ENCODE results near the gene FRMPD1.

Gene FRMPD1

DNA sequence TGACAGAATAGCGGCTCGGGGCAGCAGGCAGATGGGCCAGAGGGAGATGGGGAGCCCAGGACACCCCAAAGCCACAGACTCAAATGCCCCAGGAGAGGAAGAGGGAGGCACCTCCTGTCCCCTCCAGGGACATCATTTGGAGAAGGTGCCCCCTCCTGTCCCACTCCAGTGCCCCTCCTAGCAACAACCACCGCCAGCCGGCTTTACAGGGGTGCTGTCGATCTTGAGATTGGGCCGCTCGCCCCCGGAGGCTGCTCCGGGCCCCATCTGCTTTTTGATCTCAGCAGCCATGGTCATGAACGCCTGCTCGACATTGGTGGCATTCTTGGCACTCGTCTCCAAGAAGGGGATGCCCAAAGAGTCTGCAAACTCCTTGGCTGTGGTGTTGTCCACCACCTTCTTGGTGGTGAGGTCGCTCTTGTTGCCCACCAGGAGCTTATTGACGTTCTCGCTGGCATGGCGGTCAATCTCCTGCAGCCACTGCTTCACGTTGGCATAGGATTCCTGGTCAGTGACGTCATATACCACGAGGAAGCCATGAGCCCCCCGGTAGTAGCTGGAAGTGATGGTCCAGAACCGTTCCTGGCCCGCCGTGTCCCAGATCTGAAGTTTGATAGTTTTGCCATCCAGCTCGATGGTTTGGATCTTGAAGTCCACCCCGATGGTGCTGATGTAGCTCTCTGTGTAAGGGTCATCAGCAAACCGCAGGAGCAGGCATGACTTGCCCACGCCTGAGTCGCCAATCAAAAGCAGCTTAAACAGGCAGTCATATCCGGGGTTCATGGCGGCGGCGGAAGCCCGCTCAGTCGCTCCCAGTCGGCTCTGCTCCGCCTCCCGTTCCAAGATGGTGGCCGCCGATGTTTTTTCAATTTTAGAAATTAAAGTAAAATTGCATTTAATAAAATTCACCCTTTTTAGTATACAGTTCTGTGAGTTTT lies 14.0 kb upstream of the FRMPD1 start:
- no peak for DNase-seq

DNA sequence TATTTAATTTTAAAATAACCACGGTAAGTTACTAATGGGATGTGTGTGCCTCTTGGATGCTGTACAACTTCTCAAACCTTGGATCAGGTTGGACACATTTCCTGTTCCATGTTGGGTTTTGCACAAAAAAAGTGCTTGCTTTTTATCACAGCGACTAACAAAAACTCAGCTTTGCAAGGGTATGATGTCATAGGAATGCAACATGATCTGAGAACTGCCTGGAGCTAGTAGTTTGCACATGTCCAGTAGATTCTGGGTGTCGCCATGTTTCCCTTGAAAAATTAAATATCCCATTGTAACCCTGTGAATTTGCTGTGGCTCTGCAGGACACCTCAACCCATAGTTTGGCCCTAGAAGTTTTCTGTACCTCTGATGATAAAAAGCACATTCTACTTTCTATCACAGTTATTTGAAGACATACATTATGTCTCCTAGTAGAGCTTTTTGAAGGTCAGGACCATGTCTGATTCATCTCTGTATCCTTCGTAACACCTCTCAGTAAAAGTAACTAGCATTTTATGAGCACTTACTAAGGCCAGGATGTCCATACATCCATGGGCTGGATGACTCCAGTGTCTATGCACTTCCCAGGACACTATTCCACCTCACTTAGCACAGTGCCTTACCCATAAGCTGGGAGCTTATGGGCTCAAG lies 11.5 kb upstream of the FRMPD1 start:
- DNase-seq = no peak

- DNase-seq = no peak
Measured at GRCh38 chr9:37639841-37640240, 10.9 kb upstream of the FRMPD1 start.

DNA sequence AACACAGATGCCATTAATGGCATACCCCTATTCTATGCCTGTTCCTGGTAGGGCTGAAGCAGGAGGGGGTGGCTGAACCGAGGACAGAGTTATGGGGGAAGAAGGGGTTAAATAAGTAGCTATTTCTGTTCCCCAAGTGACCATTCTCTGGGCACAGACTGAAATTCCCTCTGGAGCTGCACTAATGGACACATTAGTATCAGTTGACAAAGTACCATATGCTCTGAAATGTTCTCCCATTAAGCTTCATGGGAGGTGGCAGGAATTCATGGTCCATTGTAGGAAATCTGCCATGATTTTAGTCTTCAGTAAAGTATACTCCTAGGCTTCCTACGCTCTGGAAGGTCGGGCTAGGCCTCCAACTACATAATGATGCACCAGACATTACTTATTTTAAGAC lies 10.5 kb upstream of the FRMPD1 start:
- DNase-seq = no peak

DNA sequence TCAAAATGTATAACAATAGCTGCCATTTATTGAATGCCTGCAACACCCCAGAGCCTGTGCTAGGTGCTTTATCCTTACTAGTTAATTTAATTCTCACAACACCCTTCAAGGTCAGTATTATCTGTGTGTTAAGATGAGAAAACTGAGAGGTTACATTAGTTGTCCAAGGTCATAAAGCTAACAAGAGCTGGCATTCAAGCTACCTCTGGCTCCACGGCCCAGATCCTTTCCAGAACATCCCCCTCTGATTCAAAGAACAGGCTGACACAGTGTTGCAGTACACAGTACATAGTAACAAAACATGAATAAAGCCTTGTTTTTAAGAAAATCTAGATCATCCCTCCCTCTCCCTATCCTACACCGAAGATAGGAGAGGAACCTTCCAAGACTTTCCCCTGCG lies 9.4 kb upstream of the FRMPD1 start:
- DNase-seq = no peak

- no peak for DNase-seq
Measured at GRCh38 chr9:37643214-37643613, 7.5 kb upstream of the FRMPD1 start.

DNA sequence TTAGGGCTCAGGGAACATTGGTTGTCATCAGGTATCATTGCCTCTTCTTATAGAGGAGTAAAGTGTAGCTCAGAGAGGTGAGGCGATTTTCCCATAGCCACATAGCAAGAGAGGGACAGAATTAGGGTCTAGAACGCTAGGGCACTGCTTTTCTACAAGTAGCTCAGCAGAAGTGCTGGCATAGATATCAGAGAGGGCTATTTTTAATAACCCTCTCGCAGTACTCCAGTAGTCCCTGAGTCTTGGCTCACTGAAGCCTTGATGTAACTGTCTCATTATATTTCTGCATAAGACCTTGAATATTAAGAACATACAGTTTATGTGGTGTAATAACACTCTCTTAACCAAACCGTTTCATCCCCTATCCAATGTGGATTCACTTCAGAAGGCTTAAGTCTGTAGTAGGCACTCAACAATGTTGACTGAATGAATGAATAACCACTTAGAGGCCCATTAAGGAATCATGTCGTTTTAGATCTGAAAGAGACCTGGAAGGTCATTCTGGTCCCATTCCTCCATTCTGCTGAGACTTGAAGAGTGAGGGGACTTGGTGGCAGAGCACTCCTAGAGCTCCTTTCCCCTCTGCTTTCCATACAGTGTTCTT lies 4.7 kb upstream of the FRMPD1 start:
- no peak for DNase-seq

GRCh38 chr9:37650299-37650872 lies 368 bp upstream of the FRMPD1 start:
- DNase-seq = no peak

GRCh38 chr9:37652261-37652660 lies 1.5 kb downstream of the FRMPD1 start:
- no peak for DNase-seq

- DNase-seq = no peak
Measured at GRCh38 chr9:37653385-37653784, 2.6 kb downstream of the FRMPD1 start.

- no peak for DNase-seq
Measured at GRCh38 chr9:37656936-37657335, 6.2 kb downstream of the FRMPD1 start.

DNA sequence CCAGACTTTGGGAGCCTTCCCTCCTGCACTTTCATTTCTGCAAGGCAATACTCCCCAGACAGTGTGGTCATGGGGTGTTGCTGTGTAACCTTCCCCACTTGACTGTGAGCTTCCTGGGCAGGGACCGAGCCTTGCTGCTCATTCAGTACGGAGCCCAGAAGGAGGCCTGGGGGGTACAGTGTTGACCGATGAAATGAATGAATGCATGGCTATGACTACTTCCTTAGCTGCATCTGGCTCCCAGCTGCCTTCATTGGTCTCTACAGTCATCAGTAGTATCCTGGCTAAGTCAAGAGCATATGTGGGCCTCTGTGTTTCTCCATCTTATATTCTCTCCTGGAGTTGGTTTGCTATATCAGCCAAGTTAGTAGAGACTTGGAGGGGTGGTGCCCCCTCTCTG lies 9.9 kb downstream of the FRMPD1 start:
- DNase-seq = no peak

DNA sequence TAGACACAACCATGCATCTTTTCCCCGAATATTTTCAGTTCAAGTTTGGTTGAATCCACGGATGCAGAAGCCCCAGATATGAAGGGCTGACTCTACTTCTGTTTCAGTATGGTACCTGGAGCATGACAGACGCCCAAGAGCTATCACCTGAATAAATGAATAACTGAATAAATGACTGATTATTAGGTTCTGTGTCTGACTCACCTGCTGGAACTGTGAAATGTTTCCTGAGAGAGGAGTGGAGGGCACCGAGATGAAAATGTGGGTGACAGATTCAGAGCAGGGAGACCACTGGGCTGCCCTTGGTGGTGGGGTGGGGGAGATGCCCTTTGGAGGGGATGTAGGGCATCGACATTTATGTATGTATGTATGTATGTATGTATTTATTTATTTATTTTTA lies 13.2 kb downstream of the FRMPD1 start:
- DNase-seq = no peak

GRCh38 chr9:37667706-37668105 lies 17.0 kb downstream of the FRMPD1 start:
- no peak for DNase-seq

DNA sequence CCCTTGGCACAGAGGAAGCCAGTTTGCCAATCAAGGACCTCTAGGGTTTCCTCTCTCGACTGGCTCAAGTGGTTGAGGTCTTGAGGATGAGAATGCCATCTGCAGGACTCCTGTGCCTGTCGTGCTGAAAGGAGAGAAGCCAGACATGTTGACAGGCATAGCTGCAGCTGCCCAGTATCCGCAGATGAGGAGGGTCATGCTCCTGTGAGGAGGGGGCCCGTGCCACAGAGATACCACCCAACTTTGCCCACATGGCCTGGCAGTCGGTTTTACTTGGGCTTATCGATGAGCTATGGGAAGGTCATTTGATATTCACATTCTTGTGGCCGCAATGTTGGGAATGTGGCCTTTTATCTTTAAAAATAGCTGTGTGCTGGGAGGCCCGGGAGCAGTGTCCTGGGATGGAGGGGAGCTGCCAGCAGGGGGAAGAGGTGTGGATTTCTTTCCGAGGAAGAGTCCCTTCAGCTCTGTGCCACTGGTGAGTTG lies 17.4 kb downstream of the FRMPD1 start:
- no peak for DNase-seq

DNA sequence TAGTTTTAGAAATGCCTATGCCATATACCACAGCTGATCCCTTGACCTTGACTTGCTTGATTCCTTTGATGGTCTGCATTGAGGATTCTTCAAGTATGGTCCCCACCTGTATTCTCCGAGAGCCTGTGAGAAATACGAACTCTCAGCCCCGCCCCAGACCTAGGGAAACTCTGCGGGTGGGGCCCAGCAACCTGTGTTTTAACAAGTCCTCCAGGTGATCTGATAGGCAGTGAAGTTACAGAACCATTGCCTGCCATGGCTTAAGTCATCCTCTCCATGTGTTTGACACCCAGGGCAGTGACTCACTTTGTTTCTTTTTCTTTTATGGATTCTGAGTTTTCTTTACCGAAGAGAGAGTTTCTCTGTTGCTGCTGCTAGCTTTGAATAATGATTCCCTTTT lies 18.5 kb downstream of the FRMPD1 start:
- DNase-seq = no peak

DNA sequence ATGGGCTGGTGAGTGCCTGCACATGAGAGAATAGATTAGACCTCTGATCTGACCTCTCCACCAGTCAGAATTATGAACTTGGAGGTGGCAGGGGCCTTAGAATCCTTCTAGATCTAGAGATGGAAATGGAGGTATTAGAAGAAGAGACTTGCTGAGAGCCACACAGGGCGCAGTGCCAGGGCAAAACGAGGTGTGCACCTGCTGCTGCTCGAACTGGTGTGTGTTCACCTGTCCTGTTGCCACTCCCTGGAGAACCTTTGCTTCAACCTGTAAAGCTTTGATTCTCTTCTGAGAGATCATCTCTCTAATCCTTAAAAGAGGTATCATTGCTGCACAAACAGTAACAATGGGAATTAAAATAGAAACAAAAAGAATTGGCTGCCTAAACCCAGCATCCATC lies 24.9 kb downstream of the FRMPD1 start:
- no peak for DNase-seq

- DNase-seq = no peak
Measured at GRCh38 chr9:37676411-37676830, 25.7 kb downstream of the FRMPD1 start.

GRCh38 chr9:37677435-37677834 lies 26.7 kb downstream of the FRMPD1 start:
- DNase-seq = no peak

- DNase-seq = no peak
Measured at GRCh38 chr9:37678789-37679273, 28.1 kb downstream of the FRMPD1 start.

DNA sequence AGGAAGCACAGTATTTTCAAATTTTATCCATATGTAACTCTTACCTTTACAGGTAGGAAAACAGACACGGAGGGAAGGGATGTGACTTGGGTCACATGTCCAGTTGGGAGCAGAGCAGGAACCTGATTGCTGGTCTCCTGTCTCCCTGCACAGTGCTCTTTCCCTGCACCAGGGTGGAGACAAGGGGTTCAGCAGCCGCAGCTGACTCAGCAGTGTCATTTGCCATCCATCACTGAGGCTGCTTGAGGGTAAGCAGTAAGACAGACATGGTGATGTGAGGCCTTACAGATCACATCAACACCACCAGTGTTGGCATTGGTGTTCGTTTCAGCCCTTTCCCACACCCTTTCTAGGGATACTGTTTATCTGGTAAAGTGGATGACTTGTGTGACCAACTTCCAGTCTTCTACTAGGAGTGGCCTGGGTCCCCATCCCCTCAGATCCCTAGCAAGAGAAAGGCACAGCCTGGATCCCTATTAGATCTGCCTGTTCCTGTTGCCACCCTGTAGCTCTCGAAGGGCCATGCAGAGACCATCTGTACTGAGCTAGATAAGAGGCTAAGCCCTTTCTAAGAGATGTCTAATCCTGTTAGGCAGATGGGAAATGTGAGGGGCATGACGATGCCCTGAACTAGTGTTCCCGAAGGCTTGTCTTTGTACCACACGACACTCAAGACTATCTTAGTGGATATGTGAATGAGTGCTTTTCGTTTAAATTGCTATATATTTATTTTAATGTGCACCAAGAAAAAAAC lies 29.1 kb downstream of the FRMPD1 start:
- DNase-seq = no peak

DNA sequence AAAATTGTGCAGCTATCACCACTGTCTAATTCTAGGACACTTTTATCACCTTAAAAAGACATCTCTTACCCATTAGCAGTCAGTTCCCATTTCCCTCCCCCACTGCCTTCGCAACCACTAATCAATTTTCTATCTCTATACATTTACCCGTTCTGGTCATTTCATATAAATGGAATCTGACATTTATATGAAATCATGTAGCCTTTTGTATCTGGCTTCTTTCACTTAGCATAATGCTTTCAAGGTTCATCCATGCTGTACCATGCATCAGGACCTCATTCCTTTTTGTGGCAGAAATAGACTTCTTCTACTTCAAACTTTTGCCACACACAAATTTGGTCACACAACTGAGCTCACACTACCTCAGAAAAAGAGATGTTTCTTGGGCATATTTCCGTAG lies 32.2 kb downstream of the FRMPD1 start:
- no peak for DNase-seq

Measured in CD4-positive, alpha-beta T cell treated with Interleukin-12 subunit alpha and Interleukin-12 subunit beta, for 1 hour (primary cell).